ENCODE data around the gene ARHGAP22. TPM values are rescaled to one million over a fixed set of nuclear protein-coding genes. Genes with fewer than 3 reads are reported as not detected.

Gene ARHGAP22
- total RNA-seq, 1 donor from 2014 or later = 2.0 TPM

DNA sequence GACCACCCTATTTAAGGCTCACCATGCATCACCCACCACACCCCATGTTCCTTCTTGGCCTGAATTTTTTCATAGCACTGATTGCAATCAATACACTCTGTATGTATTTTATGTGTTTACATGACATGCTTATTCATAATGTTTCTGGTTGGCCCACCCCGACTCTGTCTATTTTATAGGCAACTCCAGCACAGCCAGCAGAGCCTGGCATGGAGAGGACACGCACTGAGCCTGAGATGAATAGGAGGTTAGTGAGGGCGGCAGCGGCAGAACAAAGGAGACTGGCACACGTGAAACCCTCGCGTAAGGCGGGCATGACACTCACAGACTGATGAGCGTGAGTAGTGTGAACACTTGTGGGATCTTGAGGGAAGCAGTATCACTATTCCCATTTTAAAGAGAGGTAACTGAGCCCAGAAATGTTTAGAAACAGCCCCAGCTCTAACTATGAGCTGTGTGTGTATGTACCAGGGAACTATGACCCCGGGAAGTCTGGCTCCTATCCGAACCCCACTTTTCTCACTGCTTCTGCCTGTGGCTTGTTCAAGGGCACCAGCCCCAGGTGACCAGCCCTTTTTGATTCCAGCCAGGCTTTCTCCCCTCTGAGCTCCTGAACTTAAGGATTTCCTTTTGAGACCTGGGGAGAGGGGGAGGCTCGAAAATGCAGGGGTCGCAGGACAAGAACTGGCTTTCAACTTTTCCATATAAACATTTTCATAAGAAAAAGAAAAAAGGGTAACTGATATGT lies 113.3 kb downstream of the ARHGAP22 start:
- no peaks in the 10 kb centered on the region for H3K36me3 ChIP-seq
- no peaks in the 10 kb centered on the region for H3K4me1 ChIP-seq
- DNase-seq (ENCODE audit: low spot score in 2 of 2) = peak in 1 of 2 donors; percentile 43
- no peaks in the 10 kb centered on the region for H3K9me3 ChIP-seq
- no peak overlapping the region for H3K27ac ChIP-seq
- TF ChIP-seq, protein P1, sequence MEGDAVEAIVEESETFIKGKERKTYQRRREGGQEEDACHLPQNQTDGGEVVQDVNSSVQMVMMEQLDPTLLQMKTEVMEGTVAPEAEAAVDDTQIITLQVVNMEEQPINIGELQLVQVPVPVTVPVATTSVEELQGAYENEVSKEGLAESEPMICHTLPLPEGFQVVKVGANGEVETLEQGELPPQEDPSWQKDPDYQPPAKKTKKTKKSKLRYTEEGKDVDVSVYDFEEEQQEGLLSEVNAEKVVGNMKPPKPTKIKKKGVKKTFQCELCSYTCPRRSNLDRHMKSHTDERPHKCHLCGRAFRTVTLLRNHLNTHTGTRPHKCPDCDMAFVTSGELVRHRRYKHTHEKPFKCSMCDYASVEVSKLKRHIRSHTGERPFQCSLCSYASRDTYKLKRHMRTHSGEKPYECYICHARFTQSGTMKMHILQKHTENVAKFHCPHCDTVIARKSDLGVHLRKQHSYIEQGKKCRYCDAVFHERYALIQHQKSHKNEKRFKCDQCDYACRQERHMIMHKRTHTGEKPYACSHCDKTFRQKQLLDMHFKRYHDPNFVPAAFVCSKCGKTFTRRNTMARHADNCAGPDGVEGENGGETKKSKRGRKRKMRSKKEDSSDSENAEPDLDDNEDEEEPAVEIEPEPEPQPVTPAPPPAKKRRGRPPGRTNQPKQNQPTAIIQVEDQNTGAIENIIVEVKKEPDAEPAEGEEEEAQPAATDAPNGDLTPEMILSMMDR (IDR thresholded peaks at IDR 0.05) = no peak
- no peak overlapping the region for H3K4me3 ChIP-seq
- no peaks in the 10 kb centered on the region for H3K27me3 ChIP-seq
- intact Hi-C loops (cut with DNase I) = no loop called here

DNA sequence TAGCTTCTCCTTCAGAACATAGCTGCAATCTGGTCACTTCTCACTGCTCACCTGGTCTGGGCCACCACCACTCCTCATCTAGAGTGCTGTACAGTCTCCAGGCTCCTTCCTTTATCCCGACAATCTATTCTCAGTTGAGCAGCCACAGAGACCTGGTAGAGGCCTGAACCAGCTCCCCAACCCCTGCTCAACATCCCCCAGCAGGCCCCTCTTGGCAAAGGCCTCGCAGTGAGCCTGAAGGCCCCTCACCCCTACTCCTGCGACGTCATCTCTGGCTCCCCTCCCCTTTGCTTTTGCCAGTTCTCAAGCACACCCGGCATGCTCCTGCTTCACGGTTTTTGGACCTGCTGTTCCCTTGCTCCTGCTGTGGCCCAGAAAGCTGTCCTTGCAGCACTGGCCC lies 113.9 kb downstream of the ARHGAP22 start:
- Histone ChIP-seq H3K4me1 (no peaks in the 10 kb centered on the region), H3K27ac (no peak overlapping the region), H3K9me3 (no peaks in the 10 kb centered on the region), H3K36me3 (no peaks in the 10 kb centered on the region), H3K27me3 (no peaks in the 10 kb centered on the region), H3K4me3 (no peak overlapping the region)
- TF ChIP-seq, protein P1 (IDR thresholded peaks at IDR 0.05) = no peak
- peak in 1 of 2 donors; percentile 28 for DNase-seq (ENCODE audit: low spot score in 2 of 2)
- intact Hi-C loops (cut with DNase I) = no loop called here

DNA sequence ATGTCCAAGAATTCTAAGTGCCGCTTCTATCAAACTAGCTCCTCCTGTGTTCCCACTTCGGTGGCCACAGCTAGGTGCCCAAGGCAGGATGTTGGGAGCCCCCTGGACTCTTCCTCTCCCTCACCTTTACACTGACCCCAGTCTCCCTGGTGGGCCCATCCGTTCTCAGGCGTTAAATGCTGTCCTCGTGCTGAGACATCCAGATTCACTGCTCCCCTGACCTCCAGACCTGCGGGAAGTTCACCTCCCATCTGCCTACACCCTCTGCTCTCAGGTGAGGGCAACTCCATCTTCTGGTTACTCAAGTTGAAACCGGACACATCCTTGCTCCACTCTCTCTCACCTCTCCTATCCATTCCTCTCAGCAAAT lies 114.3 kb downstream of the ARHGAP22 start:
- Histone ChIP-seq H3K27me3 (no peaks in the 10 kb centered on the region), H3K4me3 (no peak overlapping the region), H3K4me1 (no peaks in the 10 kb centered on the region), H3K27ac (no peak overlapping the region), H3K36me3 (no peaks in the 10 kb centered on the region), H3K9me3 (no peaks in the 10 kb centered on the region)
- TF ChIP-seq, protein P1 (IDR thresholded peaks at IDR 0.05) = no peak
- peak in 1 of 2 donors; percentile 52 for DNase-seq (ENCODE audit: low spot score in 2 of 2)
- intact Hi-C loops (cut with DNase I) = no loop called here

DNA sequence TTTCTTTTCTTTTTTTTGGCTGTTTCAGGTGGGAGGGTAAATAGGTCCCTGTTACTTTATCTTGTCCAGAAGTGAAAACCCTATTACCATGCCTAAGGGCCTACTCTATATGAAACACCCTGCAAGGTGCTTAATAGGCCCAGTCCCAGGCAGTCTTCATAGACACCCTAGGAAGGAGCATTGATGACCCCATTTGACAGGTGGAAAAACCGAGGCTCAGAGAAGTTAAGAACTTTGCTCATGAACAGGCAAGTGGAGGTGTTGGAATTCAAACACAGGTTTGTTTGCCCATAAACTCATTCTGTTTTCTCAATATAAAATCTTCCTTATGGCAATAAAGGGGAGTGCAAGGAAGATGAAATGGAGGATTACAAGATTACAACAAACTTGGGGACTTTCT lies 115.8 kb downstream of the ARHGAP22 start:
- Histone ChIP-seq H3K9me3 (no peaks in the 10 kb centered on the region), H3K27ac (no peak overlapping the region), H3K27me3 (no peaks in the 10 kb centered on the region), H3K36me3 (no peaks in the 10 kb centered on the region), H3K4me1 (no peaks in the 10 kb centered on the region), H3K4me3 (no peak overlapping the region)
- intact Hi-C loops (cut with DNase I) = no loop called here
- DNase-seq (ENCODE audit: low spot score in 2 of 2) = no peak
- TF ChIP-seq, protein P1 (IDR thresholded peaks at IDR 0.05) = no peak

DNA sequence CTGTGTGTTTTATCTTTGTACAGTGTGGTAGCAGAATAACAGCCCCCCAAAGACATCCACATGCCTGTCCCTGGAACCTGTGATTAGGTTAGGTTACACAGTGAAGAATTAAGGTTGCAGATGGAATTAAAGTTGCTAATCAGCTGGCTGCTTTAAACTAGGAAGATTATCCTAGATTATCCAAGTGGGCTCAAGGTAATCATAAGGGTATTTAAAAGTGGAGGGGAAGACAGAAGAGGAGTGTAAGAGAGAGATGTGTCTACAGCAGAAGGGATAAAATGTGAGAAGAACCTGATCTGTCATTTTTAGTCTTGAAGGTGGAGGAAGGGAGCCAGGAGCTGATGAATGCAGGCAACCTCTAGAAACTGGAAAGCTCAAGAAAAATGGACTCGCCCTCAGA lies 117.6 kb downstream of the ARHGAP22 start:
- H3K27ac ChIP-seq = no peak overlapping the region
- DNase-seq (ENCODE audit: low spot score in 2 of 2) = no peak
- no peaks in the 10 kb centered on the region for H3K36me3 ChIP-seq
- TF ChIP-seq, protein P1 (IDR thresholded peaks at IDR 0.05) = no peak
- no peak overlapping the region for H3K4me3 ChIP-seq
- intact Hi-C loops (cut with DNase I) = no loop called here
- no peaks in the 10 kb centered on the region for H3K9me3 ChIP-seq
- H3K27me3 ChIP-seq = no peaks in the 10 kb centered on the region
- no peaks in the 10 kb centered on the region for H3K4me1 ChIP-seq

Data from ascending aorta (tissue), 2 donors.